ENCODE results near the gene BATF. TPM values are rescaled to one million over a fixed set of nuclear protein-coding genes. Genes with fewer than 3 reads are reported as not detected.

BATF gene
- polyA plus RNA-seq, 1 donor from 2014 or later = not detected

DNA sequence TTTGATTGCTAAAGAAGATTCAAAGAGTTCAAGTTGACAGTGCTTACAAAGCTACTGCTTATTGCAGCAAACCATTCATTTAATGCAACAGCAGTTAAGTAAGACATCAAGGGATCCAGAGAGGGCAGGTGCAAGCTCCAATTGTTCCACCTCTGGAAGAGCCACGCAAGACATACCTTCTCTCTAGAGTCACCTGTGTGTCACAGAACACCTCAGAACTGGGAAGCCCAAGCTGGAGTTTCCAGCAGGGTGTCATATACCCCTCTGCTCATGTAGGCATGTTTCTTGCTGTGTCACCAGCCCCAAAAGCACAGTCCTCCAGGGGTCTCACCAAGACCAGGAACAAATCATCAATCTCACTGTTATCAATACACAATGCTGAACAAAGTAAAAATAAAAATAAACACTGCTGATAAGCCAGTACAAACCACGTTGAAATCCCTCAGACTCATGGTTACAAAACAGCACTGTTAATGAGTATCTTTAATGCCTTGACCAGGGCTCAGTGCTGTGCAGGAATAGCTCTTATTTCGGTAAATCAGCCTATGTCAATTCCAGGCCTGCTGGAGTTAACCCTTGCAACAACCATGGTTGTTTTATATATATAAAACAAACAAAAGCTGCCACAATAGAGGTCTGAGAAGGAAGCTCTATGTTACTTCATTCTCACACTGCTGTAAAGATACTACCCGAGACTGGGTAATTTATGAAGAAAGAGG, 37.4 kb upstream of the BATF start:
- Histone ChIP-seq H3K4me2 (ENCODE audit: low read length) (no peak overlapping the region), H3K9ac (ENCODE audit: low read length) (no peak overlapping the region)

DNA sequence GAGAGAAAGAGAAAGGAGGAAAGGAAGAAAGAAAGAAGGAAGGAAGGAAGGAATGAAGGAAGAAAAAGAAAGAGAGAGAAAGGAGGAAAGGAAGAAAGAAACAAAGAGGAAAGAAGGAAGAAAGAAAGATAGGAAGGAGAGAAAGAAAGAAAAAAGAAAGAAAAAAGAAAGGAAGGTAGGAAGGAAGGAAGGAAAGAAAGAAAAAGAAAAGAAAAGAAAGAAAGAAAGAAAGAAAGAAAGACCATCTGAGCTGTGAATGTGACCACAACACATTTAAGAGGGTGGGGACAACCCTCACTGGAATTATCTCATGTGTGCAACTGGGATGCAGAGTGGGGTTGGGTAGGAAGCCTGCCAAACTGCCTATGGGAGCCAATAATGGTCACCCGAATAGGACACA, 36.0 kb upstream of the BATF start:
- TF ChIP-seq MXI1 (conservative IDR thresholded peaks at IDR 0.05; ENCODE audit: poor library complexity, severe bottlenecking) = no peak
- no peak overlapping the region for H2AFZ ChIP-seq (ENCODE audit: low read depth, low read length)
- no peaks in the 10 kb centered on the region for H3K9me2 ChIP-seq (ENCODE audit: insufficient read depth, low read length)
- no peak overlapping the region for H3K4me2 ChIP-seq (ENCODE audit: low read length)
- H3K27me3 ChIP-seq (ENCODE audit: insufficient read depth, low read depth, low read length) = no peaks in the 10 kb centered on the region
- H3K36me3 ChIP-seq (ENCODE audit: insufficient read depth, low read length) = no peaks in the 10 kb centered on the region
- H3K79me2 ChIP-seq (replicated peaks; ENCODE audit: insufficient read depth, low read length) = no peaks in the 10 kb centered on the region
- H3K27ac ChIP-seq (ENCODE audit: low read length) = no peak overlapping the region
- no peak overlapping the region for H3K9ac ChIP-seq (ENCODE audit: low read length)
- no peaks in the 10 kb centered on the region for H3F3A ChIP-seq (ENCODE audit: insufficient read depth, low read length, poor library complexity, severe bottlenecking)
- no peaks in the 10 kb centered on the region for H3K9me3 ChIP-seq (ENCODE audit: low read length)
- H3K4me3 ChIP-seq (ENCODE audit: low read length) = no peak overlapping the region
- no peaks in the 10 kb centered on the region for H4K20me1 ChIP-seq (ENCODE audit: insufficient read depth)

More for the DNA sequence above, 37.4 kb upstream of the BATF start:
- H3K79me2 ChIP-seq (replicated peaks; ENCODE audit: insufficient read depth, low read length) = no peaks in the 10 kb centered on the region
- H2AFZ ChIP-seq (ENCODE audit: low read depth, low read length) = no peak overlapping the region
- H3F3A ChIP-seq (ENCODE audit: insufficient read depth, low read length, poor library complexity, severe bottlenecking) = no peaks in the 10 kb centered on the region
- H3K4me3 ChIP-seq (ENCODE audit: low read length) = no peak overlapping the region
- no peaks in the 10 kb centered on the region for H3K36me3 ChIP-seq (ENCODE audit: insufficient read depth, low read length)
- no peaks in the 10 kb centered on the region for H3K9me2 ChIP-seq (ENCODE audit: insufficient read depth, low read length)
- H3K27me3 ChIP-seq (ENCODE audit: insufficient read depth, low read depth, low read length) = no peaks in the 10 kb centered on the region
- TF ChIP-seq SMC3 (conservative IDR thresholded peaks at IDR 0.05; ENCODE audit: poor library complexity) (no peak), EP300 (conservative IDR thresholded peaks at IDR 0.05; ENCODE audit: poor library complexity, severe bottlenecking) (no peak), TAF1 (IDR thresholded peaks at IDR 0.05; ENCODE audit: low read depth) (no peak), MXI1 (conservative IDR thresholded peaks at IDR 0.05; ENCODE audit: poor library complexity, severe bottlenecking) (no peak), EZH2 (IDR thresholded peaks at IDR 0.05; ENCODE audit: borderline replicate concordance, insufficient read depth, low read length, poor library complexity, severe bottlenecking) (no peak), RAD21 (conservative IDR thresholded peaks at IDR 0.05) (no peak), POLR2AphosphoS5 (IDR thresholded peaks at IDR 0.05) (no peak)
- TF ChIP-seq, protein P1, sequence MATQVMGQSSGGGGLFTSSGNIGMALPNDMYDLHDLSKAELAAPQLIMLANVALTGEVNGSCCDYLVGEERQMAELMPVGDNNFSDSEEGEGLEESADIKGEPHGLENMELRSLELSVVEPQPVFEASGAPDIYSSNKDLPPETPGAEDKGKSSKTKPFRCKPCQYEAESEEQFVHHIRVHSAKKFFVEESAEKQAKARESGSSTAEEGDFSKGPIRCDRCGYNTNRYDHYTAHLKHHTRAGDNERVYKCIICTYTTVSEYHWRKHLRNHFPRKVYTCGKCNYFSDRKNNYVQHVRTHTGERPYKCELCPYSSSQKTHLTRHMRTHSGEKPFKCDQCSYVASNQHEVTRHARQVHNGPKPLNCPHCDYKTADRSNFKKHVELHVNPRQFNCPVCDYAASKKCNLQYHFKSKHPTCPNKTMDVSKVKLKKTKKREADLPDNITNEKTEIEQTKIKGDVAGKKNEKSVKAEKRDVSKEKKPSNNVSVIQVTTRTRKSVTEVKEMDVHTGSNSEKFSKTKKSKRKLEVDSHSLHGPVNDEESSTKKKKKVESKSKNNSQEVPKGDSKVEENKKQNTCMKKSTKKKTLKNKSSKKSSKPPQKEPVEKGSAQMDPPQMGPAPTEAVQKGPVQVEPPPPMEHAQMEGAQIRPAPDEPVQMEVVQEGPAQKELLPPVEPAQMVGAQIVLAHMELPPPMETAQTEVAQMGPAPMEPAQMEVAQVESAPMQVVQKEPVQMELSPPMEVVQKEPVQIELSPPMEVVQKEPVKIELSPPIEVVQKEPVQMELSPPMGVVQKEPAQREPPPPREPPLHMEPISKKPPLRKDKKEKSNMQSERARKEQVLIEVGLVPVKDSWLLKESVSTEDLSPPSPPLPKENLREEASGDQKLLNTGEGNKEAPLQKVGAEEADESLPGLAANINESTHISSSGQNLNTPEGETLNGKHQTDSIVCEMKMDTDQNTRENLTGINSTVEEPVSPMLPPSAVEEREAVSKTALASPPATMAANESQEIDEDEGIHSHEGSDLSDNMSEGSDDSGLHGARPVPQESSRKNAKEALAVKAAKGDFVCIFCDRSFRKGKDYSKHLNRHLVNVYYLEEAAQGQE (IDR thresholded peaks at IDR 0.05; ENCODE audit: borderline replicate concordance) = no peak
- TF ChIP-seq, protein P2, sequence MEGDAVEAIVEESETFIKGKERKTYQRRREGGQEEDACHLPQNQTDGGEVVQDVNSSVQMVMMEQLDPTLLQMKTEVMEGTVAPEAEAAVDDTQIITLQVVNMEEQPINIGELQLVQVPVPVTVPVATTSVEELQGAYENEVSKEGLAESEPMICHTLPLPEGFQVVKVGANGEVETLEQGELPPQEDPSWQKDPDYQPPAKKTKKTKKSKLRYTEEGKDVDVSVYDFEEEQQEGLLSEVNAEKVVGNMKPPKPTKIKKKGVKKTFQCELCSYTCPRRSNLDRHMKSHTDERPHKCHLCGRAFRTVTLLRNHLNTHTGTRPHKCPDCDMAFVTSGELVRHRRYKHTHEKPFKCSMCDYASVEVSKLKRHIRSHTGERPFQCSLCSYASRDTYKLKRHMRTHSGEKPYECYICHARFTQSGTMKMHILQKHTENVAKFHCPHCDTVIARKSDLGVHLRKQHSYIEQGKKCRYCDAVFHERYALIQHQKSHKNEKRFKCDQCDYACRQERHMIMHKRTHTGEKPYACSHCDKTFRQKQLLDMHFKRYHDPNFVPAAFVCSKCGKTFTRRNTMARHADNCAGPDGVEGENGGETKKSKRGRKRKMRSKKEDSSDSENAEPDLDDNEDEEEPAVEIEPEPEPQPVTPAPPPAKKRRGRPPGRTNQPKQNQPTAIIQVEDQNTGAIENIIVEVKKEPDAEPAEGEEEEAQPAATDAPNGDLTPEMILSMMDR (IDR thresholded peaks at IDR 0.05; ENCODE audit: poor library complexity, severe bottlenecking) = no peak
- no peak overlapping the region for H3K27ac ChIP-seq (ENCODE audit: low read length)
- H3K9me3 ChIP-seq (ENCODE audit: low read length) = no peaks in the 10 kb centered on the region
- no peaks in the 10 kb centered on the region for H4K20me1 ChIP-seq (ENCODE audit: insufficient read depth)
